Skin epidermis (tissue), 12 donors: ENCODE measurements around the gene ZNRF2.
"Not testable (repeated sequence)": the region's sequence is repeated elsewhere in the genome, so short reads cannot be mapped to it uniquely, and the experiment has no call there.

ENCODE experiments used
- H3K27ac ChIP-seq, 21 experiments: fragments of 200-600 bp; sonication (generic) in 11 of 21; one replicate each; pipeline ENCODE4 v1.5.0; 2020; ENCODE audit warnings: mild to moderate bottlenecking in 3 of 21, inconsistent platforms in 2 of 21, moderate library complexity in 2 of 21
- H3K4me3 ChIP-seq, 7 experiments: fragments of 200-600 bp; sonication (generic) in 2 of 7; one replicate each; pipeline ENCODE4 v1.5.0; 2020; ENCODE audit warnings: inconsistent platforms in 2 of 7, mild to moderate bottlenecking in 2 of 7, moderate library complexity in 1 of 7

Gene ZNRF2

GRCh38 chr7:30285067-30285535, 704 bp downstream of the ZNRF2 start:
- Histone ChIP-seq H3K4me3 (peak overlapping the region; percentile 69 to 88 (median 82)), H3K27ac (peak overlapping the region; percentile 89 to 100 (median 98))

- peak overlapping the region; percentile 89 to 100 (median 98) for H3K27ac ChIP-seq
- H3K4me3 ChIP-seq, result peak overlapping the region; percentile 69 to 88 (median 82)
Measured at GRCh38 chr7:30285536-30286284, 1.3 kb downstream of the ZNRF2 start.

- H3K4me3 ChIP-seq, result peak overlapping the region; percentile 69 to 88 (median 82)
- peak overlapping the region in 15 of 21 experiments; percentile 43 to 99 (median 98) for H3K27ac ChIP-seq
Measured at GRCh38 chr7:30286749-30287148, 2.4 kb downstream of the ZNRF2 start.

GRCh38 chr7:30287625-30288024, 3.2 kb downstream of the ZNRF2 start:
- peak overlapping the region in 2 of 21 experiments; percentile 98 to 99 for H3K27ac ChIP-seq
- peak overlapping the region in 3 of 7 experiments; percentile 3 to 88 (median 70) for H3K4me3 ChIP-seq

GRCh38 chr7:30289634-30290033, 5.2 kb downstream of the ZNRF2 start:
- H3K27ac ChIP-seq, H3K4me3 ChIP-seq: not testable (repeated sequence)

- H3K4me3 ChIP-seq, result not testable (repeated sequence)
- H3K27ac ChIP-seq, result peak overlapping the region in 1 of 21 experiments; percentile 7
Measured at GRCh38 chr7:30290317-30290716, 5.9 kb downstream of the ZNRF2 start.

GRCh38 chr7:30292416-30293038, 8.1 kb downstream of the ZNRF2 start:
- H3K27ac ChIP-seq, H3K4me3 ChIP-seq: not testable (repeated sequence)

- not testable (repeated sequence) for H3K27ac ChIP-seq, H3K4me3 ChIP-seq
Measured at GRCh38 chr7:30296304-30296703, 11.9 kb downstream of the ZNRF2 start.

- not testable (repeated sequence) for H3K27ac ChIP-seq, H3K4me3 ChIP-seq
Measured at GRCh38 chr7:30297499-30297898, 13.1 kb downstream of the ZNRF2 start.

- H3K4me3 ChIP-seq, H3K27ac ChIP-seq: not testable (repeated sequence)
Measured at GRCh38 chr7:30298409-30298808, 14.0 kb downstream of the ZNRF2 start.

- H3K4me3 ChIP-seq, result no peak overlapping the region
- H3K27ac ChIP-seq, result no peak overlapping the region
Measured at GRCh38 chr7:30301751-30302150, 17.4 kb downstream of the ZNRF2 start.

GRCh38 chr7:30302656-30303311, 18.4 kb downstream of the ZNRF2 start:
- Histone ChIP-seq H3K4me3 (no peak overlapping the region), H3K27ac (no peak overlapping the region)

- no peak overlapping the region for H3K27ac ChIP-seq
- H3K4me3 ChIP-seq, result no peak overlapping the region
Measured at GRCh38 chr7:30303312-30304039, 19.1 kb downstream of the ZNRF2 start.

- Histone ChIP-seq H3K4me3 (no peak overlapping the region), H3K27ac (no peak overlapping the region)
Measured at GRCh38 chr7:30304177-30304884, 19.9 kb downstream of the ZNRF2 start.

- Histone ChIP-seq H3K4me3 (no peak overlapping the region), H3K27ac (no peak overlapping the region)
Measured at GRCh38 chr7:30306976-30307375, 22.6 kb downstream of the ZNRF2 start.

GRCh38 chr7:30308389-30308788, 24.0 kb downstream of the ZNRF2 start:
- Histone ChIP-seq H3K4me3 (no peak overlapping the region), H3K27ac (no peak overlapping the region)

GRCh38 chr7:30309302-30309701, 24.9 kb downstream of the ZNRF2 start:
- Histone ChIP-seq H3K27ac (no peak overlapping the region), H3K4me3 (no peak overlapping the region)

- Histone ChIP-seq H3K27ac (peak overlapping the region in 1 of 21 experiments; percentile 24), H3K4me3 (no peak overlapping the region)
Measured at GRCh38 chr7:30309842-30310435, 25.5 kb downstream of the ZNRF2 start.
